Measurements from ENCODE around the gene CNTN1.

Gene CNTN1

GRCh38 chr12:41106315-41106714 is 414.1 kb downstream of the CNTN1 start:
- no peak for DNase-seq

- DNase-seq, result no peak
Measured at GRCh38 chr12:41108032-41108431, 415.8 kb downstream of the CNTN1 start.

GRCh38 chr12:41112903-41113302 is 420.7 kb downstream of the CNTN1 start:
- no peak for DNase-seq

- DNase-seq, result peak in 6 of 56 donors; percentile 0 to 43 (median 6)
Measured at GRCh38 chr12:41120211-41120610, 428.0 kb downstream of the CNTN1 start.

GRCh38 chr12:41121374-41121773 is 429.1 kb downstream of the CNTN1 start:
- no peak for DNase-seq
